Large intestine (tissue), 3 donors: Measurements from ENCODE around the gene SLC16A12. TPM values are rescaled to one million over a fixed set of nuclear protein-coding genes. Genes with fewer than 3 reads are reported as not detected.
A peak's percentile ranks its signal among the peaks of the same experiment; 100 is the strongest.

Experiments
- DNase-seq, 2 donors: peaks; one replicate each; pipeline versions ENCODE4 v3.0.0 to v3.0.0-alpha.2; 2013
- H3K27ac ChIP-seq: one replicate; pipeline ENCODE4 v1.5.1; 2013; ENCODE audit warnings: low read length
- H3K27me3 ChIP-seq: 2 replicates; pipeline ENCODE4 v1.6.1; 2013; ENCODE audit warnings: low read length; ENCODE audit not compliant: control insufficient read depth, insufficient read depth
- H3K36me3 ChIP-seq: 2 replicates; pipeline ENCODE4 v1.6.1; 2013; ENCODE audit warnings: low read length; ENCODE audit not compliant: control insufficient read depth, insufficient read depth
- H3K4me1 ChIP-seq: one replicate; pipeline ENCODE4 v1.6.1; 2013; ENCODE audit warnings: low read length; ENCODE audit not compliant: control insufficient read depth, insufficient read depth
- H3K4me3 ChIP-seq: one replicate; pipeline ENCODE4 v1.5.1; 2013; ENCODE audit warnings: low read length
- H3K9me3 ChIP-seq: one replicate; pipeline ENCODE4 v1.6.1; 2013; ENCODE audit warnings: mild to moderate bottlenecking, low read depth, low read length, moderate library complexity; ENCODE audit not compliant: control insufficient read depth
- WGBS: methylation state at CpG from one replicate; pipeline ENCODE4 v1.1.5; 2013; ENCODE audit warnings: low lambda C conversion rate; ENCODE audit not compliant: insufficient coverage; 5-methylcytosine and 5-hydroxymethylcytosine counted together
- polyA plus RNA-seq: library from polyadenylated mRNA; unstranded; fragments of 120-200 nt; gene quantifications from one replicate; pipeline ENCODE4 v1.2.1, GENCODE V29; 2013

The SLC16A12 gene
- polyA plus RNA-seq, 1 donor: 1.1 TPM

- H3K27me3 ChIP-seq: no peaks in the 10 kb centered on the region
- no peaks in the 10 kb centered on the region for H3K9me3 ChIP-seq
- H3K27ac ChIP-seq: no peak overlapping the region
- H3K36me3 ChIP-seq: no peaks in the 10 kb centered on the region
- DNase-seq: no peak
- no peak overlapping the region for H3K4me3 ChIP-seq
- no peaks in the 10 kb centered on the region for H3K4me1 ChIP-seq
- 64% methylated on average over 7 of the region's 10 CpGs for WGBS
Measured at GRCh38 chr10:89566095-89566950, 30.9 kb upstream of the SLC16A12 start.

DNA sequence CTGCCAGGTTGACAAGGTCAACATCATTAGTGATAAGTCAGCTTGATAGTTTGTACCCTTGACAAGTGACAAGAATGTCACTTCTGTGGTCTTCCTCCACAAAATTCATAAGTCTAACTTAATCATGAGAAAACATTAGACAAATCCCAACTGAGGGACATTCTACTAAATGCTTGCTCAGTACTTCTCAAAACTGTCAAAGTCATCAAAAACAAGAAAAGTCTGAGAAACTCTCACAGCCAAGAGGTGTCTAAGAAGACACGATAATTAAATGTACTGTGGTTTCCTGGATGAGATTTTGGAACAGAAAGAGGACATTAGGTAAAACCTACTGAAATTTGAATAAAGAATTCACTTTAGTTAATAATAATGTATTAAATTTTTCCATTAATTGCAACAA is 29.8 kb upstream of the SLC16A12 start:
- no peaks in the 10 kb centered on the region for H3K4me1 ChIP-seq
- WGBS: no CpG with 5 or more reads among the region's 1 CpG
- DNase-seq: no peak
- no peak overlapping the region for H3K4me3 ChIP-seq
- no peaks in the 10 kb centered on the region for H3K27me3 ChIP-seq
- H3K27ac ChIP-seq: no peak overlapping the region
- H3K36me3 ChIP-seq: no peaks in the 10 kb centered on the region
- H3K9me3 ChIP-seq: no peaks in the 10 kb centered on the region

DNA sequence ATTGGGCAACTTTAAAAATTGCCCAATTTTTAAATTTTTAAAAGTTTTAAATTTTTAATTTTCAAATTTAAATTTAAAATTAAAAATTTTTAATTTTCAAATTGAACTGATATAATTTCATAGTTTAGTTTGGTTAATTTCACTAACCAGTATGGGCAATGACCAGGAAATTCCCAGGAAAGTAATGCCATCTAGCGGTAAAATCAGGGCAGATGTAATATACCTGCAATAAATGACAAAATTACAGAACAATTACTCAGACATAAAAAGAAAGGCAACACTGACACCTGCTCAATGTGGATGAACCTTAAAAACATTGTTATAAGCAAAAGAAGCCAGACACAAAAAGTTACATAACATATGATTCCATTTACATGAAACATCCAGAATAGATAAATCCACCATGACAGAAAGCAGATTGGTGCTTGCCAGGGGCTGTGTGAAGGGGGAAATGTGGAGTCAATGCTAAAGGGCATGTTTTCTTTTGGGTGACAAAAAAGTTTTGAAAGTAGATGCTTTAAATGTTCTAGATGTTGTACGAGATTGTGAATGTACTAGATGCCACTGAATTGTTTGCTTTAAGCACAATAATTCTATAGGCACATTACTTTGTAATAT is 28.6 kb upstream of the SLC16A12 start:
- H3K27ac ChIP-seq: no peak overlapping the region
- no peaks in the 10 kb centered on the region for H3K4me1 ChIP-seq
- H3K9me3 ChIP-seq: no peaks in the 10 kb centered on the region
- WGBS: 31% methylated on average over 2 of the region's 2 CpGs
- DNase-seq: peak in 1 of 2 donors; percentile 39
- H3K36me3 ChIP-seq: no peaks in the 10 kb centered on the region
- no peak overlapping the region for H3K4me3 ChIP-seq
- H3K27me3 ChIP-seq: no peaks in the 10 kb centered on the region

- DNase-seq: peak; percentile 39 to 71
- Histone ChIP-seq H3K27ac (peak overlapping the region; percentile 32), H3K4me3 (no peak overlapping the region), H3K4me1 (no peaks in the 10 kb centered on the region), H3K36me3 (no peaks in the 10 kb centered on the region), H3K27me3 (no peaks in the 10 kb centered on the region), H3K9me3 (no peaks in the 10 kb centered on the region)
- no CpG with 5 or more reads among the region's 3 CpGs for WGBS
Measured at GRCh38 chr10:89563311-89563710, 27.9 kb upstream of the SLC16A12 start.

DNA sequence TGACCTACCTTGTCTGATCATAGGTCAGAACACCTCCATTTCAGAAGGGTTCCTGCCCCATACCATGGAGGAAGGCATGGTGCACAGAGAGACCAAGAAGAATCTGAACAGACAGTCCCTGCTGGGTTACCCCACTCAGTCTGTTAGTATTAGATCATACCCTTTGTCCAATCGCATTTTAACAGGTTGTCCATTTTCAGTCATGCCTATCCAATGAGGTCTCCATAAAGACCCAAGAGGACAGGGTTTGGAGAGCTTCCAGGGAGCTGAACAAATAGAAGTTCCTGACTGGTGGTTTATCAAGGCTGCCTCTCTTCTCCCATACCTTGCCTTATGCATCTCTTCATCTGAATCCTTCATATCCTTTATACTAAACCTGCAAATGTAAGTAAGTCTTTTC is 21.2 kb upstream of the SLC16A12 start:
- Histone ChIP-seq H3K9me3 (no peaks in the 10 kb centered on the region), H3K27me3 (no peaks in the 10 kb centered on the region), H3K27ac (no peak overlapping the region), H3K4me3 (no peak overlapping the region), H3K4me1 (no peaks in the 10 kb centered on the region), H3K36me3 (no peaks in the 10 kb centered on the region)
- no CpG with 5 or more reads among the region's 1 CpG for WGBS
- no peak for DNase-seq

DNA sequence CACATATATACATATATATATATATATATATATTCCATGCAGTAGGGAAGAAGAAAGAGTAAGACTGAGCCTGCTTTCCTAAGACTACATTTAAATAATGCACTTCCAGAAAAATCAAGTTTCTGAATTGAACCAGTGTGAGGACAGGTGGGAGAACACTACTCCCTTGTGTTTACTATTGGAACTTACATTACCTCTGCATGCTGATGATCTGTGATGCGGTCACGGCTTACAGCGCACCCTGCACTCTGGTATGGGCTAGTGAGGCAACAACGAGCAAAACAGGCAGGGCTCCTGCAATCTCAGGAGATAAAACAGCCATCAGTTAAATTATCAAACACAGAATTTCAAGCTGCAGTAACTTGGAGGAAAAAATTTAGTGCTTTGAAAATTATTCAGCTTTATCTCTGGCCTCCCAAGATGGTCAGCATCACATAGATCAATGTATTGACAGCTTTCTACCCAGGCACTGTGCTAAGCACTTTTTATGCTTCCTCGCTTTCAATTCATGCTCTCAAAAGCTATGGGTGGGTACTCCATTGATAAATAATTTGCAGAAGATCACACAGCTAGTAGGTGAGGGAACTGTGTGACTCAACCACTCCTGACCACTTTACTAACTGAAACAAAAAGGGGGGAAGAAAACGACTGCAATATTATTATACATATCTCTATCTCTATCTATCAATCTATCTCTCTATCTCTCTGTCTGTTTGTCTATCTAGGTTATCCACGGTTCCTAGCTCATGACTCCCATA is 20.5 kb upstream of the SLC16A12 start:
- no peaks in the 10 kb centered on the region for H3K27me3 ChIP-seq
- H3K27ac ChIP-seq: no peak overlapping the region
- DNase-seq: no peak
- H3K36me3 ChIP-seq: no peaks in the 10 kb centered on the region
- H3K4me3 ChIP-seq: no peak overlapping the region
- H3K9me3 ChIP-seq: no peaks in the 10 kb centered on the region
- 56% methylated on average over 2 of the region's 7 CpGs for WGBS
- H3K4me1 ChIP-seq: no peaks in the 10 kb centered on the region

GRCh38 chr10:89554433-89554832 is 19.0 kb upstream of the SLC16A12 start:
- no peak overlapping the region for H3K27ac ChIP-seq
- H3K27me3 ChIP-seq: no peaks in the 10 kb centered on the region
- H3K4me3 ChIP-seq: no peak overlapping the region
- H3K9me3 ChIP-seq: no peaks in the 10 kb centered on the region
- H3K36me3 ChIP-seq: no peaks in the 10 kb centered on the region
- no peaks in the 10 kb centered on the region for H3K4me1 ChIP-seq
- no CpG with 5 or more reads among the region's 1 CpG for WGBS
- no peak for DNase-seq

- 80% methylated on average over 1 of the region's 5 CpGs for WGBS
- Histone ChIP-seq H3K27me3 (no peaks in the 10 kb centered on the region), H3K36me3 (no peaks in the 10 kb centered on the region), H3K4me1 (no peaks in the 10 kb centered on the region), H3K4me3 (no peak overlapping the region), H3K27ac (no peak overlapping the region), H3K9me3 (no peaks in the 10 kb centered on the region)
- peak in 1 of 2 donors; percentile 50 for DNase-seq
Measured at GRCh38 chr10:89553064-89553734, 17.8 kb upstream of the SLC16A12 start.

DNA sequence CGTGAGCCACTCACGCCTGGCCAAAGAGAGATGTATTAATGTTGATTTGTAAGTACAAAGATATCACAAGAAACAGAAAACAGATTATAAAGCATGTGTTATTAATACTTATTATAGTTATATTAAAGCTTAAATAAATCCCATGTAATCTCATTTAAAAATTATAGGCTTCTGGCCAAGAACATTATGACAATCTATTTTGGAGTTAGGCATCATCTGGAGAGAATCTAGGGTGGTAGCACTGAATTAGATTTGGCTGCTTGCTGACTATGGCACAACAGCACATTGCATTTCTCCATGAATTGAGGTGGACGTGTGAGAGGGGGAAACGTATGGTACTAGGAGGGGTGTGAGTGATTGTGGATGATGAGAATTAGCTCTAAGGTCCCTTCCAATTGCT is 16.8 kb upstream of the SLC16A12 start:
- WGBS: no CpG with 5 or more reads among the region's 4 CpGs
- no peaks in the 10 kb centered on the region for H3K4me1 ChIP-seq
- no peaks in the 10 kb centered on the region for H3K27me3 ChIP-seq
- no peaks in the 10 kb centered on the region for H3K36me3 ChIP-seq
- no peak overlapping the region for H3K4me3 ChIP-seq
- H3K27ac ChIP-seq: no peak overlapping the region
- no peak for DNase-seq
- no peaks in the 10 kb centered on the region for H3K9me3 ChIP-seq

DNA sequence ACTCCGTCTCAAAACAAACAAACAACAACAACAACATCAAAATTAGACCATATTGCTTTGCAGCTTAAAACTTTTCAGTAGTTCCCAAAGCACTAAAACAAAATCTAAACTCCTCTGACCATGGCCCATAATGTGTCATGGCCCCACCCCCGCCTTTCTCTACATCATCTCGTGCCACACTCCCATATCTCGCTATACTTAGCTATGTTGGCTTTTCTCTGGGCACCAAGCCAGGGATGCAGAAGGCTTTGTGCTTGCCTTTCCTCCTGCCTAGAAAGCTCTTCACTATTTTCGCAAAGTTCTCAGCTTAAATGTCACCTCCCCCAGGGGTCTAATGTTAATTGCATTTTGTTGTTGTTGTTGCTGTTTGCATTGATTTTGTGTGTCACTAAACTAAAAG is 15.1 kb upstream of the SLC16A12 start:
- Histone ChIP-seq H3K27ac (no peak overlapping the region), H3K36me3 (no peaks in the 10 kb centered on the region), H3K9me3 (no peaks in the 10 kb centered on the region), H3K27me3 (no peaks in the 10 kb centered on the region), H3K4me1 (no peaks in the 10 kb centered on the region), H3K4me3 (no peak overlapping the region)
- WGBS: no CpG with 5 or more reads among the region's 5 CpGs
- no peak for DNase-seq
